GM12892 (cell line): ENCODE results near the gene EMC10.
"Not testable (repeated sequence)": the region's sequence is repeated elsewhere in the genome, so short reads cannot be mapped to it uniquely, and the experiment has no call there.

Source experiments
- DNase-seq: peaks from one replicate; pipeline ENCODE4 v3.0.0; 2011; ENCODE audit not compliant: insufficient read length
- FAIRE-seq: peaks from 2 replicates; lab custom pipeline; 2011; peaks lifted over from hg19 to GRCh38; lab: Jason Lieb, UNC
- POLR2A ChIP-seq: IDR thresholded peaks from 2 replicates; pipeline ENCODE4 v1.6.1; 2011; ENCODE audit warnings: low read depth, low read length, control low read depth
- POLR2AphosphoS5 ChIP-seq: IDR thresholded peaks from 2 replicates; pipeline ENCODE4 v1.6.1; 2011; ENCODE audit warnings: low read depth, low read length, control low read depth
- TAF1 ChIP-seq: IDR thresholded peaks from 2 replicates; pipeline ENCODE4 v1.6.1; 2011; ENCODE audit warnings: low read depth, mild to moderate bottlenecking, control low read depth, low read length, borderline replicate concordance

The EMC10 gene

GRCh38 chr19:50467566-50467965, 8.7 kb upstream of the EMC10 start:
- no peak for FAIRE-seq
- no peak for TF ChIP-seq POLR2AphosphoS5
- no peak for TF ChIP-seq POLR2A
- TF ChIP-seq TAF1 = no peak

DNA sequence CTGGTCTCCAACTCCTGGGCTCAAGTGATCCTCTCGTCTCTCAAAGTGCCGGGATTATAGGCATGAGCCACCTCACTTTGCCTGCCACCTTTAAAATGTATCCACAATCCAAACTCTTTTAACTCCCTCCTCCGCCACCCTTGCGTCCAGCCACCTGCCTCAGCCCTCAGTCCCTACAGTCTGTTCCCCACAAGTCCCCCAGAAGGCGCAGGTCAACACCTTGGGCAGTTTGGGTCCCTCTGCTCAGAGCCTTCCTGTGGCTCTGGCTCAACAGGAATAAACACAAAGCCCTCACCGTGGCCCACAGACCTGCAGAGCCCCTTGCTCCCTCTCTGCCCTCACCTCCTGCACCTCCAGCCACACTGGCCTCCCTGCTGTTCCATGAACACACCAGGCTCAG, 7.5 kb upstream of the EMC10 start:
- no peak for FAIRE-seq
- TF ChIP-seq POLR2A (no peak), TAF1 (no peak), POLR2AphosphoS5 (no peak)
- no peak for DNase-seq

More at GRCh38 chr19:50467566-50467965, 8.7 kb upstream of the EMC10 start:
- no peak for DNase-seq

- not testable (repeated sequence) for DNase-seq, FAIRE-seq
Observed at GRCh38 chr19:50473336-50473735, 3.0 kb upstream of the EMC10 start.

DNA sequence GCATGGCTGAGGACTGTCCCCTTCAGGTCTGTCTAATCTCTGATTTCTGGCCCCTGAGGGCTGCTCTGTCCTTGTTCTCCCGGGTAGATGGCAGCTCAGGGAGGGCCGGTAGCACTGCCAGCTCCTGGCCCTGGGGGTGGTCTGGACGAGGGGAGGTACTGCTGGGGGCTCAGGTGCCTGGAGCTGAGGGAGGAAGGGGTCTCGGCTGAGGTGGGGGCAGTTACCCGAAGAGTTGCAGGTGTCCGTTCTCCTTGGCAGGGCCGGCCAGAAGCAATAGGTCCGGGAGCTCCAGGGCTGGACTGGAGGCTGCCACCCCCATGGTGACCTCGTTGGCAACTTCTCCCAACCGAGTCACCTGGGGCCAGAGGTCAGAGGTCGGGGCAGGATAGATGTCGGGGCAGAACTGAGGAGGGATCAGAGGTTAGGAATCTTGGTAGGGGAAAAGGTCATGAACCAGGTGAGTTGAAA, 1.2 kb upstream of the EMC10 start:
- FAIRE-seq = no peak
- TF ChIP-seq POLR2A = no peak
- DNase-seq = no peak

GRCh38 chr19:50475736-50476223, 527 bp upstream of the EMC10 start:
- TF ChIP-seq POLR2A (no peak), POLR2AphosphoS5 (no peak)
- FAIRE-seq (no peak), DNase-seq (no peak)

- no peak for TF ChIP-seq POLR2A
- no peak for TF ChIP-seq TAF1
- TF ChIP-seq POLR2AphosphoS5 = no peak
- FAIRE-seq (no peak), DNase-seq (no peak)
Observed at GRCh38 chr19:50476907-50477238, 566 bp downstream of the EMC10 start.

- FAIRE-seq = no peak
Observed at GRCh38 chr19:50477751-50478515, 1.6 kb downstream of the EMC10 start.

DNA sequence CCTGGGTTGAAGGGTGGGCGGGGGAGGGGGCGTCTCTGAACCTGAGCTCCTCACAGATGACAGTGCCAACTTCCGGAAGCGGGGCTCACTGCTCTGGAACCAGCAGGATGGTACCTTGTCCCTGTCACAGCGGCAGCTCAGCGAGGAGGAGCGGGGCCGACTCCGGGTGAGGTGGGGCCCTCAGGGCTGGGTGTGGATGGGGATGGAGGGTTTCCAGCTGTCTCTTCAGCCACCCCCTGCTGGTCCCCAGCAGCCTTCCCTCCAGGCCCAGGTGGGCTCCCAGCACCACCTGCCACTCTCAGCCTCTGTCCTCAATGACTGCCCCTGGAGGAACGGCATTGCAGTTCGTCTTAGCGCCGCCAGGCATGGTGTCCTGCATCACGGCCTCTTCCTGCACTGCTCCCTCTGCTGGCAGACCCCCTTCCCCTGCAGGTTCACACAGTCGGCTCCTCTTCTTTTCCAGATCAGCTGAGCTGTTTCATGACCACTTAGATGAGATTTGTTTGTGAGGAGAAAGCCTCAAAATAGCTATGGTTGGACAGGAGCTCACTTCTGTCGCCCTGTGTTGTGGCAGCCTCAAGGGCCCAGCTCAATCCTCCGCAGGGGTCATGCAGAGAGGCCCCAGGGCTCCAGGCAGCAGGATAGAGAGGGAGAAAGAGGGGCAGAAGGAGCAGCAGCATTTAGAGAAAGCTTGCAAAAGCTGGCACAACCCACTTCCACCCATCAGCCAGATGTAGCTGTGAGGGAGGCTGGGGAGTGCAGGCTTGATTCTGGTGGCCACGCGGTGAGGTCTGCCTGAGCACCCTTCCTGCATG, 2.8 kb downstream of the EMC10 start:
- DNase-seq (no peak), FAIRE-seq (no peak)
- TF ChIP-seq TAF1 (no peak), POLR2AphosphoS5 (no peak), POLR2A (no peak)

More at GRCh38 chr19:50477751-50478515, 1.6 kb downstream of the EMC10 start:
- TF ChIP-seq POLR2A = no peak
- TF ChIP-seq TAF1 = no peak
- no peak for TF ChIP-seq POLR2AphosphoS5
- DNase-seq = no peak

DNA sequence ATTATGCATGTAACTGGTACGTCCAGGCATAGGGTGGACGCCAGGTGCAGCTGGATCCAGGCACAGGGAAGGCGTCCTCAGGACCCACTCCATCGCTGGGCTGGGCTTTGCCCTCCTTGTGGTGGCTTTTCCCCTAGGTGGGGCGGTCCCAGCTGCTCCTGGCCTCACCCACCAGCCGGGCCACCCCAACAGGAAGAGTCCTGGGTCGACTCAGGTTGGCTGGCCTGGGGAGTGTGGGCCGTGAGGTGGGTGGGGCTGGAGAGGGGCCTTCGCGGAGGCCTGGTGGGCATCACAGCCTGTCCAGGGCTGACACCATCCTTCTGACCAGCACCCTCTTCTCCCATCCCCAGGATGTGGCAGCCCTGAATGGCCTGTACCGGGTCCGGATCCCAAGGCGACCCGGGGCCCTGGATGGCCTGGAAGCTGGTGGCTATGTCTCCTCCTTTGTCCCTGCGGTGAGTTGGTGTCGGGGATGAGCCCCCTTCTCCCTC, 3.5 kb downstream of the EMC10 start:
- no peak for FAIRE-seq
- TF ChIP-seq TAF1 (no peak), POLR2AphosphoS5 (no peak), POLR2A (no peak)
- DNase-seq = no peak

DNA sequence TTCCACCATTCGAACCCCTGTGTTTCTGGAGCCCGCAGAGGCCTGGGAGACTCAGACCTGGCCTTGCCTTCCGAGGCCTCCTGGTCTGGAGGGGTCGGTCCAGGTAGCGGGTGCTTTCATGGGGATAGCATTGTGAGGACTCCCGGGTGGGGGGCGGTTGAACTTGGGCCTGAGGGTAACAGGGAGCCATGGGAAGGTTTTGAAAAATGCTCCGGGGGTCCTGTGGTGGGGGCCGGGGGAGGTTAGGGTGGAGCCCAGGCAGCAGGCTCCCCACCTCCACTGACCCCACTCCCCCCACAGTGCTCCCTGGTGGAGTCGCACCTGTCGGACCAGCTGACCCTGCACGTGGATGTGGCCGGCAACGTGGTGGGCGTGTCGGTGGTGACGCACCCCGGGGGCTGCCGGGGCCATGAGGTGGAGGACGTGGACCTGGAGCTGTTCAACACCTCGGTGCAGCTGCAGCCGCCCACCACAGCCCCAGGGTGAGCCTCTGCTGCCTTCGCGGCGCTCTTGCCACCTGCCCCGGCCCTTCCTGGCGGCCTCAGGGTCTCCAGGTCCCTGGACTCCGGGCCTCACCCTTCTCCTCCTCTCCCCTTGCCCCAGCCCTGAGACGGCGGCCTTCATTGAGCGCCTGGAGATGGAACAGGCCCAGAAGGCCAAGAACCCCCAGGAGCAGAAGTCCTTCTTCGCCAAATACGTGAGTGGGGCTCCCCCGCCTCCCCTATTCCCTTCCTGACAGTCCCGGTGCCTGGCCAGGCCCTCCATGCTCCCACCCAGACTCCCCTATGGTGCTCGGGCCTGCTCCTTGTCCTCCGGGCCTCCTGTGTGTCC, 4.2 kb downstream of the EMC10 start:
- FAIRE-seq (no peak), DNase-seq (no peak)
- TF ChIP-seq POLR2A (no peak), POLR2AphosphoS5 (no peak), TAF1 (no peak)

- DNase-seq (no peak), FAIRE-seq (no peak)
- TF ChIP-seq POLR2A (no peak), TAF1 (no peak), POLR2AphosphoS5 (no peak)
Observed at GRCh38 chr19:50481351-50482149, 5.2 kb downstream of the EMC10 start.
